Fibroblast of pulmonary artery (primary cell): ENCODE results near the gene RHBDD2.
"Not testable (repeated sequence)": the region's sequence is repeated elsewhere in the genome, so short reads cannot be mapped to it uniquely, and the experiment has no call there.

Source experiments
- DNase-seq: peaks from one replicate; pipeline ENCODE4 v3.0.0-alpha.2; 2010; ENCODE audit warnings: low read depth
- H3K4me3 ChIP-seq: replicated peaks from 2 replicates; pipeline ENCODE4 v1.5.1; 2011; ENCODE audit warnings: low read depth, mild to moderate bottlenecking, control low read depth, low read length, moderate library complexity
- TF ChIP-seq, protein P1 (sequence below): IDR thresholded peaks from 2 replicates; pipeline ENCODE4 v1.5.1; 2011; ENCODE audit warnings: mild to moderate bottlenecking, control low read depth, low read length, inconsistent platforms; ENCODE audit errors: missing control alignments

The RHBDD2 gene

DNA sequence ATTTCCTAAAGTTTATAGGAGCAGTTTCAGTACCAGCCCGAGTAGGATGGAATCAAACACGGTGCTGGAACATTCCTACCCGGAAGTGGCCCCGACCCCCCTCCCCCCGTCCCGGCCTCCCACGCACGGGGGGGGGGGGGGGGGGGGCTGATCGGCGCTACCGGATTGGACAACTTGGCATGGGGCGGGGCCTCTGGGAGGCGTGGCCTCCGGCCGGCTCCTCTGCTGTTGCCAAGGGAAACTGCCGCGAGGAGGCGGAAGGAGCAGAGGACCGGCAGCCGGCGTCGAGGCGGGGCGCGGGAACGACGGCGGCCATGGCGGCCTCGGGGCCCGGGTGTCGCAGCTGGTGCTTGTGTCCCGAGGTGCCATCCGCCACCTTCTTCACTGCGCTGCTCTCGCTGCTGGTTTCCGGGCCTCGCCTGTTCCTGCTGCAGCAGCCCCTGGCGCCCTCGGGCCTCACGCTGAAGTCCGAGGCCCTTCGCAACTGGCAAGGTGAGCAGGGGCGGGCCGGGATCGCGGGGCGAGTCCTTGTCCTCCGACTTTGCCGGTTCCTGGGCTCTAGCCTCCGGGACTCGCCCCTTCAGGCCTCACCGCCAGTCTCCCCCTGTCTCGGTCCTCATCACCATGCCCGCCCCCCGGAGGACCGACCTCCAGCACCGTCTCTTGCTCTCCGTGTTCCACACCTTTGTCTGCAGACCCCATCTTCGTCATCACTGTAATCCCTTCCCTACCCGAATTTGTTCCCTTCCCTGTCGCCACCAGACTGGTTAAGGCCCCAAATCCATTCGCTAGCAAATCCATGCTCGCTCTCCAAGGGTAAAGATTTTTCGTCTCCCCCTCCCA lies at the start of gene RHBDD2:
RHBDD2 (plus strand) TSS at position 266 of the 843 bp plus-strand sequence; CDS start at position 315, 49 bp downstream.
- TF ChIP-seq, protein P1, sequence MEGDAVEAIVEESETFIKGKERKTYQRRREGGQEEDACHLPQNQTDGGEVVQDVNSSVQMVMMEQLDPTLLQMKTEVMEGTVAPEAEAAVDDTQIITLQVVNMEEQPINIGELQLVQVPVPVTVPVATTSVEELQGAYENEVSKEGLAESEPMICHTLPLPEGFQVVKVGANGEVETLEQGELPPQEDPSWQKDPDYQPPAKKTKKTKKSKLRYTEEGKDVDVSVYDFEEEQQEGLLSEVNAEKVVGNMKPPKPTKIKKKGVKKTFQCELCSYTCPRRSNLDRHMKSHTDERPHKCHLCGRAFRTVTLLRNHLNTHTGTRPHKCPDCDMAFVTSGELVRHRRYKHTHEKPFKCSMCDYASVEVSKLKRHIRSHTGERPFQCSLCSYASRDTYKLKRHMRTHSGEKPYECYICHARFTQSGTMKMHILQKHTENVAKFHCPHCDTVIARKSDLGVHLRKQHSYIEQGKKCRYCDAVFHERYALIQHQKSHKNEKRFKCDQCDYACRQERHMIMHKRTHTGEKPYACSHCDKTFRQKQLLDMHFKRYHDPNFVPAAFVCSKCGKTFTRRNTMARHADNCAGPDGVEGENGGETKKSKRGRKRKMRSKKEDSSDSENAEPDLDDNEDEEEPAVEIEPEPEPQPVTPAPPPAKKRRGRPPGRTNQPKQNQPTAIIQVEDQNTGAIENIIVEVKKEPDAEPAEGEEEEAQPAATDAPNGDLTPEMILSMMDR: no peak
- DNase-seq: peak; percentile 93
- peak within 1 kb of the TSS; percentile 81 for H3K4me3 ChIP-seq

DNA sequence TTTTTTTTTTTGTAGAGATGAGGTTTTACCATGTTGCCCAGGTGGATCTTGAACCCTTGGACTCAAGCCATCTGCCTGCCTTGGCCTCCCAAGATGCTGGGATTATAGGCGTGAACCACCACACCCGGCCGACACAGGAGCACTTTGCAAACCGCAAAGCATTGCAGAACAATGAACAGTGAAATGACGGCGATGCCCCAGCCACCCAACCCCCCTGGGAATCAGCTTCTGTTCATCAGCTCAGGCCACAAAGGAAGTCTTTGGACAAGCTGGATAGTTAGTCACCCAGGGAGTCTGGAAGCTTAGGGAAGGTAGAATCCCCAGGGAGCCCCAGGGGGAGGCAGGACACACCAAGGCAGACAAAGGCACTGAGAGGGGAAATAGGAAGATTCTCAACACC lies 49.2 kb upstream of the RHBDD2 start:
- not testable (repeated sequence) for H3K4me3 ChIP-seq
- peak; percentile 81 for DNase-seq

DNA sequence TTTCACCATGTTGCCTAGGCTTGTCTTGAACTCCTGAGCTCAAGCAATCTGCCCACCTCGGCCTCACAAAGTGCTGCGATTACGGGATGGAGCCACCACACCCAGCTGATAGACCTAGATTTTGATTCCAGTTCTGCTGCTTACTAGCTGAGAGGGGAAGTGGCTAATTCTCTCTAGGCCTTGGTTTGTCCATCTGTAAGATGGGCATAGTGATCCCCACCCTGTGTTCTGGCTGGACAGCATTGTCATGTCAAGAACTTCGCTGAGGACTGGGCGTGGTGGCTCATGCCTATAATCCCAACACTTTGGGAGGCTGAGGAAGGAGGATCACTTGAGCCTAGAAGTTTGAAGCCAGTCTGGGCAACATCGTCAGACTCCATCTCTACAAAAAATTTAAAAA lies 47.9 kb upstream of the RHBDD2 start:
- DNase-seq: no peak
- TF ChIP-seq, protein P1: no peak
- no peak overlapping the region for H3K4me3 ChIP-seq

DNA sequence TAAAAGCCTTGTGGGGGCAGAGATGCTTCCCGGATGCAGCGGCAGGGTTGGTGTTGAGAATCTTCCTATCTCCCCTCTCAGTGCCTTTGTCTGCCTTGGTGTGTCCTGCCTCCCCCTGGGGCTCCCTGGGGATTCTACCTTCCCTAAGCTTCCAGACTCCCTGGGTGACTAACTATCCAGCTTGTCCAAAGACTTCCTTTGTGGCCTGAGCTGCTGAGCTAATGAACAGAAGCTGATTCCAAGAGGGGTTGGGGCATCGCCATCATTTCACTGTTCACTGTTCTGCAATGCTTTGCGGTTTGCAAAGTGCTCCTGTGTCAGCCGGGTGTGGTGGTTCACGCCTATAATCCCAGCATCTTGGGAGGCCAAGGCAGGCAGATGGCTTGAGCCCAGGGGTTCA lies 45.2 kb upstream of the RHBDD2 start:
- not testable (repeated sequence) for H3K4me3 ChIP-seq
- DNase-seq: peak; percentile 40

DNA sequence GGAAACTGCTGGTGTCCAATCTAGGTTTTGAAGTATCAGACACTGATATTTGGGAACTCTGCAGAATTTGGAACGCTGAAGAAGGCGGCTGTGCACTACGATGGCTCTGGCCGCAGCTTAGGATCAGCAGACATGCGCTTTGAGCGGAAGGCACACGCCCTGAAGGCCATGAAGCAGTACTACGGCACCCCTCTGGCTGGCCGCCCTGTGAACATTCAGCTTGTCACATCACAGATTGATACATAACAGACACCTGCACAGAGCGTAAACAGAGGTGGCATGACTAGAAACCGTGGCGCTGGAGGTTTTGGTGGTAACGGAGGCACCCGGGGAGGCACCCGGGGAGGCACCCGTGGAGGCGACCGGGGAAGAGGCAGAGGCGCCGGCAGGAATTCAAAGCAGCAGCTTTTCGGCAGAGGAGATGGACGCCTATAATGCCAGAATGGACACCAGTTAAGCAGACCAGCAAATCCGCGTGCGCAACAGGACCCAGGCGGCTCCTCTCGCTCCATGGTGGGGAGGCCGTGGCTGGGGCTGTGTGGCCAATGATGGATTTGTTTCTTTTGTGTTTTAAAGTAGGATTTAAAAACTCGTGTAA lies 43.0 kb upstream of the RHBDD2 start:
- no peak for DNase-seq
- H3K4me3 ChIP-seq: no peak overlapping the region
- TF ChIP-seq, protein P1: no peak

DNA sequence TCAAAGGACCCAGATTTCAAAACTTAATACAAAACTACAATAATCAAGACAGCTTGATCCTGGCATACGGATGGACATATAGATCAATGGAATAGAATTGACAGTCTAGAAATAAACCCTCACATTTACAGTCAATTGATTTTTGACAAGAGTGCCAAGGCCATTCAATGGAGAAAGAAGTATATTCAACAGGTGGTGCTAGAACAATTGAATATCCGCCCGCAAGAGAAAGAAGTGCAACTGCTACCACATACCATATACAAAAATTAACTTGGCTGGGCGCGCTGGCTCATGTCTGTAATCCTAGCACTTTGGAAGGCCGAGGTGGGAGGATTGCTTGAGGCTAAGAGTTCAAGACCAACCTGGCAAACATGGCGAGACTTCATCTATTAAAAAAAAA lies 42.0 kb upstream of the RHBDD2 start:
- H3K4me3 ChIP-seq: no peak overlapping the region
- DNase-seq: no peak
- TF ChIP-seq, protein P1: no peak

DNA sequence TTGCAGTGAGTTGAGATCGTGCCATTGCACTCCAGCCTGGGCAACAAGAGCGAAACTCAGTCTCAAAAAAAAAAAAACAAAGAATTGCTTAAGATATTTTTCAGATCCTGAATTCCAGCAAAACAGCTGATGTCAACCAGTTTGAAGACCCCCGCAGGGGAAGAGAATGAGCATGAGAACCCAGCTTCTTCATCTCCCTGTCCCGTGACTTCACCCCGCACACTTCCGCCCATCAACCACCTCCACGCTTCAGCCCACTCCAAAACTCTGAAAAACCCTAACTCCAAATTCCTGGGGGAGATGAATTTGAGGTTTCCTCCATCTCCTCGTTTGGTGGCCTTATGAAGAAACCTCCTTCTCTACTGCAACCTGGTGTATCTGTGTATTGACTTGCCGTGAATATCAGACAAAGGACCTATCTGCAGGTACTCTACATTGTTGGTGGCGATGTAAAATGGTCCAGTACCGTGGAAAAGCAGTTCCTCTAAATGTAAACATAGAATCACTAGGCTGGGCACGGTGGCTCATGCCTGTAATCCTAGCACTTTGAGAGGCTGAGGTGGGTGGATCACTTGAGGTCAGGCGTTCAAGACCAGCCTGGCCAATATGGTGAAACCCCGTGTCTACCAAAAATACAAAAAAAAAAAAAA lies 40.4 kb upstream of the RHBDD2 start:
- H3K4me3 ChIP-seq: not testable (repeated sequence)

DNA sequence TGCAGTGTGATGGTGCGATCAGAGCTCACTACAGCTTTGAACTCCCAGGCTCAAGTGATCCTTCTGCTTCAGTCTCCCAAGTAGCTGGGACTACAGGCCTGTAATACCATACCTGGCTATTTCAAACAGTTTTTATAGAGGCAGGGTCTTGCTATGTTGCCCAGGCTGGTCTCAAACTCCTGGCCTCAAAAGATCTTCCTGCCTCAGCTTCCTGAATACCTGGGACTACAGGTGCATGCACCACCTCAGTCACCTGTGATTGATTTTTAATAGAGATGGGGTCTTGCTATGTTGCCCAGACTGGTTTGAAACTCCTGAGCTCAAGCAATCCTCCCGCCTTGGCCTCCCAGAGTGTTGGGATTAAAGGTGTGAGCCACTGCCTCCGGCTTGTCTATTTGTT lies 38.8 kb upstream of the RHBDD2 start:
- H3K4me3 ChIP-seq: no peak overlapping the region
- TF ChIP-seq, protein P1: no peak
- no peak for DNase-seq

More for the DNA sequence above, 40.4 kb upstream of the RHBDD2 start:
- DNase-seq: not testable (repeated sequence)
